H1 (cell line): ENCODE results near the gene NAIF1. TPM values are rescaled to one million over a fixed set of nuclear protein-coding genes. Genes with fewer than 3 reads are reported as not detected.

Source experiments
- ATF2 ChIP-seq: IDR thresholded peaks from 2 replicates; pipeline ENCODE4 v1.6.1; 2012; ENCODE audit warnings: low read length, inconsistent platforms
- CEBPB ChIP-seq: IDR thresholded peaks from 2 replicates; pipeline ENCODE4 v1.6.1; 2012; ENCODE audit warnings: low read depth, low read length
- CTBP2 ChIP-seq: IDR thresholded peaks from 2 replicates; pipeline ENCODE4 v1.7.0; 2011; ENCODE audit warnings: borderline replicate concordance, mild to moderate bottlenecking, moderate library complexity, mixed read lengths, low read length; ENCODE audit not compliant: insufficient read depth, insufficient read length
- JUND ChIP-seq: IDR thresholded peaks from 2 replicates; pipeline ENCODE4 v1.6.1; 2011; ENCODE audit warnings: mild to moderate bottlenecking, improper control_type of control experiment, low read length
- RFX5 ChIP-seq: IDR thresholded peaks from 2 replicates; pipeline ENCODE4 v1.6.1; 2011; ENCODE audit warnings: low read depth, low read length, improper control_type of control experiment, borderline replicate concordance
- SP2 ChIP-seq: IDR thresholded peaks from 2 replicates; pipeline ENCODE4 v1.6.1; 2012; ENCODE audit warnings: mild to moderate bottlenecking, low read length, inconsistent platforms
- TAF7 ChIP-seq: optimal IDR thresholded peaks from 2 replicates; pipeline ENCODE3; 2011; ENCODE audit warnings: low read depth, mild to moderate bottlenecking, inconsistent platforms, low read length, moderate library complexity, borderline replicate concordance
- polyA plus RNA-seq, 7 experiments: library from polyadenylated mRNA; depleted of rRNA in 3 of 7; stranded (reverse) in 5 of 7; unstranded in 2 of 7; fragments of >200 nt in 5 of 7; fragments of 200-250 nt in 2 of 7; gene quantifications; 1 replicate in 5 of 7; 2 replicates in 1 of 7; 4 replicates in 1 of 7; pipeline versions ENCODE4 v1.2.1 to v1.2.3, GENCODE V29; 2011 to 2013; ENCODE audit warnings: missing spikeins in 2 of 7, mixed read lengths in 2 of 7
- total RNA-seq: library from RNA; stranded (reverse); fragmentation: NEBNext Ultra II Directional; extraction: Animal tissue kit (Norgen Biotek cat#: 25700); gene quantifications from 2 replicates; pipeline ENCODE4 v1.2.1, GENCODE V29; 2021

Gene NAIF1
- total and polyA plus RNA-seq, 2 of the 8 experiments (the other 6 are each of a cell fraction or from before 2014, with no cell fraction given): 8.7 to 9.0 TPM

- TF ChIP-seq SP2 (no peak), RFX5 (no peak), CEBPB (no peak), CTBP2 (no peak), JUND (no peak), ATF2 (no peak), TAF7 (no peak)
Measured at GRCh38 chr9:128116104-128117083, 49.3 kb upstream of the NAIF1 start (continued).
